HCT116 (cell line): ENCODE measurements around the gene TIMP4.

ENCODE experiments used
- CTCF ChIP-seq, 3 experiments: fragments of 200-600 bp in 1 of 3; sonication (generic) in 1 of 3; IDR thresholded peaks in 2 of 3; conservative IDR thresholded peaks in 1 of 3; 2 replicates each; pipeline ENCODE4 v1.5.1; 2012 to 2017; ENCODE audit warnings: low read depth in 2 of 3, low read length in 2 of 3, antibody characterized with exemption in 1 of 3, borderline replicate concordance in 1 of 3, control low read depth in 1 of 3, mild to moderate bottlenecking in 1 of 3, mixed read lengths in 1 of 3, mixed run types in 1 of 3, moderate library complexity in 1 of 3; ENCODE audit not compliant: insufficient read depth in 1 of 3
- POLR2A ChIP-seq: IDR thresholded peaks from 2 replicates; pipeline ENCODE4 v1.7.0; 2011; ENCODE audit warnings: borderline replicate concordance; ENCODE audit not compliant: insufficient read depth, insufficient read length; ENCODE audit errors: extremely low read depth
- ZFX ChIP-seq: fragments of 450-650 bp; IDR thresholded peaks from 2 replicates; pipeline ENCODE4 v1.6.1; 2017

GRCh38 chr3:12116870-12117269 is 41.8 kb downstream of the TIMP4 start:
- TF ChIP-seq ZFX: no peak
- no peak for TF ChIP-seq POLR2A
- no peak for TF ChIP-seq CTCF (IDR thresholded peaks at IDR 0.05 in 2 of 3, conservative IDR thresholded peaks at IDR 0.05 in 1 of 3; ENCODE audit: borderline replicate concordance in 1 of 3, insufficient read depth in 1 of 3, low read depth in 2 of 3, low read length in 2 of 3)
